DOHH2 (cell line): ENCODE measurements around the gene SPOCD1.

ENCODE experiments used
- H3F3A ChIP-seq: fragments of 200-600 bp; sonication (generic), shearing (Covaris generic); 2 replicates; pipeline ENCODE4 v1.6.0; 2016; ENCODE audit warnings: antibody characterized with exemption, mild to moderate bottlenecking; ENCODE audit not compliant: control insufficient read depth, insufficient read depth
- H3K27ac ChIP-seq: fragments of 200-600 bp; sonication (generic); 2 replicates; pipeline ENCODE4 v1.5.1; 2014; ENCODE audit warnings: low read depth, mild to moderate bottlenecking, low read length, moderate library complexity
- H3K27me3 ChIP-seq: fragments of 200-600 bp; sonication (generic); 2 replicates; pipeline ENCODE4 v1.6.1; 2014; ENCODE audit warnings: mild to moderate bottlenecking, low read length, mixed read lengths; ENCODE audit not compliant: control insufficient read depth
- H3K36me3 ChIP-seq: fragments of 200-600 bp; sonication (generic); 2 replicates; pipeline ENCODE4 v1.6.1; 2014; ENCODE audit warnings: mild to moderate bottlenecking, low read length, moderate library complexity, mixed read lengths; ENCODE audit not compliant: control insufficient read depth
- H3K4me1 ChIP-seq: fragments of 200-600 bp; sonication (generic); 2 replicates; pipeline ENCODE4 v1.6.1; 2014; ENCODE audit warnings: mild to moderate bottlenecking, low read length, mixed read lengths; ENCODE audit not compliant: control insufficient read depth
- H3K4me2 ChIP-seq: fragments of 200-600 bp; sonication (generic); 2 replicates; pipeline ENCODE4 v1.6.0; 2014; ENCODE audit warnings: mild to moderate bottlenecking, low read length, moderate library complexity
- H3K4me3 ChIP-seq: fragments of 200-600 bp; sonication (generic); 2 replicates; pipeline ENCODE4 v1.5.1; 2014; ENCODE audit warnings: mild to moderate bottlenecking, low read length, mixed read lengths
- H3K79me2 ChIP-seq: fragments of 200-600 bp; sonication (generic); 2 replicates; pipeline ENCODE4 v1.6.1; 2014; ENCODE audit warnings: mild to moderate bottlenecking, low read length, mixed read lengths; ENCODE audit not compliant: control insufficient read depth
- H3K9me2 ChIP-seq: fragments of 200-600 bp; sonication (generic); replicated peaks from 2 replicates; pipeline ENCODE4 v1.6.1; 2014; ENCODE audit warnings: mild to moderate bottlenecking, low read length, mixed read lengths; ENCODE audit not compliant: control insufficient read depth
- H3K9me3 ChIP-seq: fragments of 200-600 bp; sonication (generic); 2 replicates; pipeline ENCODE4 v1.6.1; 2014; ENCODE audit warnings: antibody characterized with exemption, low read length, mixed read lengths; ENCODE audit not compliant: control insufficient read depth, insufficient read depth
- H4K20me1 ChIP-seq: fragments of 200-600 bp; sonication (generic); 2 replicates; pipeline ENCODE4 v1.6.0; 2014; ENCODE audit warnings: low read depth, mild to moderate bottlenecking, antibody characterized with exemption, low read length, moderate library complexity; ENCODE audit not compliant: control insufficient read depth, insufficient read depth
- EZH2phosphoT487 ChIP-seq: fragments of 200-600 bp; sonication (generic); IDR thresholded peaks from 2 replicates; pipeline ENCODE4 v1.6.1; 2017; ENCODE audit warnings: borderline replicate concordance, mild to moderate bottlenecking, antibody characterized with exemption, low read length, moderate library complexity, mixed read lengths
- TF ChIP-seq, protein P1 (sequence below): fragments of 200-600 bp; sonication (generic); IDR thresholded peaks from one replicate; pipeline ENCODE4 v1.5.1; 2014; ENCODE audit warnings: antibody characterized with exemption, mild to moderate bottlenecking, low read depth, low read length; ENCODE audit not compliant: poor library complexity, severe bottlenecking

Gene SPOCD1

DNA sequence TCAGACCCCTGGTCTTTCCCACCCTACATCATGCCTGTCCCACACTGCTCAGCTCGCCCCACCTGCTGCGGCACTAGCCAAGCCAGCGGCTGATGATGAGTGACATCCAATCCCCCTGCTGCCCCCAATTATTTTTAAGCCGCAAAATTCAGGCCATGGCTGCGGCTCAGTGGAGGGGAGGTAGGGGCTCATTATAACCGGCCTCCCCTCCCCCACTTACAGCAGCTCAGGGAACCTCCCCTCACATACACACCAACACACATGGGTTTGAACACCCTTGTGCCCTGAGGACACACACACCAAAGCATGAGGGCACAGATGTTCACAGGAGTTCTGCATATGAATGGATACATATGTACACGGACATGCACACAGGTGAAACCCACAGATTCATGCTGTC, 57.0 kb downstream of the SPOCD1 start:
- H3K79me2 ChIP-seq: no peaks in the 10 kb centered on the region
- no peaks in the 10 kb centered on the region for H3F3A ChIP-seq
- H3K4me3 ChIP-seq: no peak overlapping the region
- peaks cover 4% of the 10 kb centered on the region; the same call in 1 of the 2 replicates for H4K20me1 ChIP-seq
- no peaks in the 10 kb centered on the region for H3K9me3 ChIP-seq
- TF ChIP-seq, protein P1, sequence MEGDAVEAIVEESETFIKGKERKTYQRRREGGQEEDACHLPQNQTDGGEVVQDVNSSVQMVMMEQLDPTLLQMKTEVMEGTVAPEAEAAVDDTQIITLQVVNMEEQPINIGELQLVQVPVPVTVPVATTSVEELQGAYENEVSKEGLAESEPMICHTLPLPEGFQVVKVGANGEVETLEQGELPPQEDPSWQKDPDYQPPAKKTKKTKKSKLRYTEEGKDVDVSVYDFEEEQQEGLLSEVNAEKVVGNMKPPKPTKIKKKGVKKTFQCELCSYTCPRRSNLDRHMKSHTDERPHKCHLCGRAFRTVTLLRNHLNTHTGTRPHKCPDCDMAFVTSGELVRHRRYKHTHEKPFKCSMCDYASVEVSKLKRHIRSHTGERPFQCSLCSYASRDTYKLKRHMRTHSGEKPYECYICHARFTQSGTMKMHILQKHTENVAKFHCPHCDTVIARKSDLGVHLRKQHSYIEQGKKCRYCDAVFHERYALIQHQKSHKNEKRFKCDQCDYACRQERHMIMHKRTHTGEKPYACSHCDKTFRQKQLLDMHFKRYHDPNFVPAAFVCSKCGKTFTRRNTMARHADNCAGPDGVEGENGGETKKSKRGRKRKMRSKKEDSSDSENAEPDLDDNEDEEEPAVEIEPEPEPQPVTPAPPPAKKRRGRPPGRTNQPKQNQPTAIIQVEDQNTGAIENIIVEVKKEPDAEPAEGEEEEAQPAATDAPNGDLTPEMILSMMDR: no peak
- no peak for TF ChIP-seq EZH2phosphoT487
- H3K27ac ChIP-seq: no peak overlapping the region
- H3K9me2 ChIP-seq: no peaks in the 10 kb centered on the region
- no peak overlapping the region for H3K4me2 ChIP-seq
- peaks cover 61% of the 10 kb centered on the region for H3K27me3 ChIP-seq
- no peaks in the 10 kb centered on the region for H3K36me3 ChIP-seq
- H3K4me1 ChIP-seq: peaks cover 33% of the 10 kb centered on the region

DNA sequence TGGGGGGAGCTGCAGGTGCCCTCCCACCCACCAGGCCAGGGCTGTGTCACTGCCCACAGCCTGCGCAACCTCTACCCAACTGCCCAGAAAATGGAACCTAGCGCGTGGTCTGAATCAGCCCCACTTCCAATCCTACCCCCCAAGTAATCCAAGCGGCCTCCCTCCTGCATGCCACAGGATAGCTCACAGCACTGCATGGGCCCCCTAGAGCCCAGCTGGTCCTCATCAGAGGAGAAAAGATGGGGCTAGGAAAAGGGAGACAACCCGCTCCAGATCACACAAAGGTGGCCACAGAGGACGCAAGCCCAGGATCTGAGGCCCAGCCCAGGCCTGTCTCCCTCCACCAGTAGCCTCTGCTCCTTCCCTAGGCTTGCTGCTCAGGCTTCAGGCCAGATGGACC, 57.8 kb downstream of the SPOCD1 start:
- peaks cover 4% of the 10 kb centered on the region; the same call in 1 of the 2 replicates for H4K20me1 ChIP-seq
- no peaks in the 10 kb centered on the region for H3K9me2 ChIP-seq
- H3F3A ChIP-seq: no peaks in the 10 kb centered on the region
- TF ChIP-seq, protein P1: no peak
- TF ChIP-seq EZH2phosphoT487: no peak
- no peak overlapping the region for H3K27ac ChIP-seq
- H3K4me3 ChIP-seq: no peak overlapping the region
- H3K36me3 ChIP-seq: no peaks in the 10 kb centered on the region
- no peaks in the 10 kb centered on the region for H3K9me3 ChIP-seq
- peaks cover 62% of the 10 kb centered on the region for H3K27me3 ChIP-seq
- no peak overlapping the region for H3K4me2 ChIP-seq
- no peaks in the 10 kb centered on the region for H3K79me2 ChIP-seq
- peaks cover 25% of the 10 kb centered on the region for H3K4me1 ChIP-seq

DNA sequence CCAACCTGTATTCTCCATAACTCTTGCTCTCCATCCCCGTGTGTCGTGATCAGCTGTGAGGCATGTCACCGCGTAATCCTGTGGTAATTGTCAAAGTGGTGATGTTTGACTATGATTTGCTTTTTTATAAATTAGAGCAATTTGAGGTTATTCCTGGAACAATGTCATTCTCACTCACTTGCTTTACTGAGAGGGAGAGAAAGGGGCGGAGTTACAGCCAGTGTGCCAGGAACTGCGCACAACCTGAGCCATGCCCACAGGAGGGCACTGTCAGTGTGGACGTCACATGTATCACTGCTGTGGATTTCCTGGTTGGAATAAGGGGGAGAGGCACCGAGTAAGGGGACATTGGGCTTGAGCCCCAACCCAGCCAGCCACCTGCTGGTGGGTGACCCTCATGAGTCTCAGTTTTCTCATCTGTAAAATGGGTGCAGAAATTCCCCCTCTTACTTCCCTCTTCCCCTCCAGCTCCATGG, 58.6 kb downstream of the SPOCD1 start:
- no peaks in the 10 kb centered on the region for H3K9me3 ChIP-seq
- H3K4me1 ChIP-seq: peaks cover 19% of the 10 kb centered on the region
- peaks cover 62% of the 10 kb centered on the region for H3K27me3 ChIP-seq
- H3K9me2 ChIP-seq: no peaks in the 10 kb centered on the region
- no peak overlapping the region for H3K4me2 ChIP-seq
- no peaks in the 10 kb centered on the region for H3F3A ChIP-seq
- TF ChIP-seq, protein P1: peak; percentile 15
- no peak for TF ChIP-seq EZH2phosphoT487
- H4K20me1 ChIP-seq: peaks cover 4% of the 10 kb centered on the region; the same call in 1 of the 2 replicates
- H3K4me3 ChIP-seq: no peak overlapping the region
- H3K27ac ChIP-seq: no peak overlapping the region
- no peaks in the 10 kb centered on the region for H3K36me3 ChIP-seq
- H3K79me2 ChIP-seq: no peaks in the 10 kb centered on the region
